Stimulated activated CD4-positive, alpha-beta T cell treated with anti-CD3 and anti-CD28 coated beads, Interleukin-12 subunit alpha, Interleukin-12 subunit beta, amount 100 ng/mL, for 24 hours (primary cell): ENCODE measurements around the gene IRX3.

Source experiments
- DNase-seq, 2 experiments: peaks; one replicate each; pipeline ENCODE4 v3.0.0-alpha.2; 2020; ENCODE audit warnings: low read depth in 2 of 2

Gene IRX3

GRCh38 chr16:54286366-54287130 is at the start of gene IRX3:
TSS of gene IRX3 (minus strand) at chr16:54286787. CDS start at chr16:54286050, 737 bp downstream.
- no peak for DNase-seq

GRCh38 chr16:54335230-54335629 is 48.6 kb upstream of the IRX3 start:
- no peak for DNase-seq

GRCh38 chr16:54334208-54334607 is 47.6 kb upstream of the IRX3 start:
- no peak for DNase-seq

- no peak for DNase-seq
These were observed 44.8 kb upstream of the IRX3 start for GRCh38 chr16:54331241-54332002.

GRCh38 chr16:54327609-54328008 is 41.0 kb upstream of the IRX3 start:
- no peak for DNase-seq

- no peak for DNase-seq
These were observed 39.7 kb upstream of the IRX3 start for GRCh38 chr16:54326266-54326662.

- DNase-seq, result no peak
These were observed 39.2 kb upstream of the IRX3 start for GRCh38 chr16:54325616-54326265.

- DNase-seq, result no peak
These were observed 38.1 kb upstream of the IRX3 start for GRCh38 chr16:54324716-54325115.

- DNase-seq, result no peak
These were observed 34.2 kb upstream of the IRX3 start for GRCh38 chr16:54320697-54321340.

- DNase-seq, result no peak
These were observed 32.4 kb upstream of the IRX3 start for GRCh38 chr16:54318941-54319340.

GRCh38 chr16:54317101-54317611 is 30.6 kb upstream of the IRX3 start:
- no peak for DNase-seq

GRCh38 chr16:54316095-54316889 is 29.7 kb upstream of the IRX3 start:
- no peak for DNase-seq

- DNase-seq, result no peak
These were observed 27.2 kb upstream of the IRX3 start for GRCh38 chr16:54313789-54314188.

GRCh38 chr16:54312502-54312991 is 26.0 kb upstream of the IRX3 start:
- DNase-seq, result no peak

- no peak for DNase-seq
These were observed 22.8 kb upstream of the IRX3 start for GRCh38 chr16:54309341-54309740.

GRCh38 chr16:54305080-54305479 is 18.5 kb upstream of the IRX3 start:
- DNase-seq, result no peak

GRCh38 chr16:54303613-54304012 is 17.0 kb upstream of the IRX3 start:
- no peak for DNase-seq

GRCh38 chr16:54297154-54297553 is 10.6 kb upstream of the IRX3 start:
- DNase-seq, result no peak

GRCh38 chr16:54296543-54296942 is 10.0 kb upstream of the IRX3 start:
- no peak for DNase-seq

GRCh38 chr16:54291656-54292487 is 5.3 kb upstream of the IRX3 start:
- no peak for DNase-seq
